Measurements from ENCODE around the gene NCKAP5.
"Not testable (repeated sequence)": the region's sequence is repeated elsewhere in the genome, so short reads cannot be mapped to it uniquely, and the experiment has no call there.

Gene NCKAP5

DNA sequence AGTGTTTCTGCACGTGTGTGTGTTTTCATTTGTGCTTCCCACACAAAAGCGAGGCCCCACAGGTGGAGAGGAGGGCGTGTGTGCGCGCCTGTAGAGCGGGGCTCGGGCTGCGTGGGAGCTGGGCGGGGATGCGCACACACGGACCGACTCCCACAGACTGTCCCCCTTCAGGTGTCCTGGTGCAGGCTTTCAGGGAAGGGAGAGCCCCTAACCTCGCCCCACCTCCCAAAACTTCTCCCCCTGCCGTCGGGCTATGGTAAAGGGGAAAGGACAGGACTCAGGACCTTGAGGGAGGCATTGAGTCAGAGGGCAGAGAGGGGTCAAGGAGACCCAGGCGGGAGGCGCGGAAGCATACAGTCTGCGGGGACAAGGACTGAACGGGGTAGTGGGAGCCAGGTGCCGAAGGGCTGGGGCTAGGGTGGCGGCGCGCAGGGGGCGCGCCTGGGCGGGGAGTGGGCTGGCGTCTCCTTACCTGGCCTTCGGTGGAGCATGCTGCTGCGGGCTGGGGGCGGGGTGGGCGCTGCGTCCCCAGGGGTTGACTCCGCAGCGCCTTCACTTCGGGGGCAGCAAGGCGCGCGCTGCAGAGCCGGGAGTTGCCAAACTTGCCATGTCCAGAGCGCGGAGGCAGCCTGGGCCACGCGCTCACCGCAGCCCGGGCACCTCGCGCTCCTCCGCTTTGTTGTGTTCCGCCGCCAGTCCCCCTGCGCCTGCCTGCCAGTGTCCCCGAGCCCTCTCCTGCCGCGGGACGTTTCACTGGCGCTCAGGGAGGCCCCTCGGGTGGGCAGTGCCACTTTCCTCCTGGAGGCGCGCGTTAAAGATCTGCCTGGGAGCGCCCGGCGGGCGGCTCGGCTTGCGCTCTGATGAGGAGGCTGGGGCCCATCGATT is 302.0 kb downstream of the NCKAP5 start:
- no peak for DNase-seq (ENCODE audit: low read depth)

DNA sequence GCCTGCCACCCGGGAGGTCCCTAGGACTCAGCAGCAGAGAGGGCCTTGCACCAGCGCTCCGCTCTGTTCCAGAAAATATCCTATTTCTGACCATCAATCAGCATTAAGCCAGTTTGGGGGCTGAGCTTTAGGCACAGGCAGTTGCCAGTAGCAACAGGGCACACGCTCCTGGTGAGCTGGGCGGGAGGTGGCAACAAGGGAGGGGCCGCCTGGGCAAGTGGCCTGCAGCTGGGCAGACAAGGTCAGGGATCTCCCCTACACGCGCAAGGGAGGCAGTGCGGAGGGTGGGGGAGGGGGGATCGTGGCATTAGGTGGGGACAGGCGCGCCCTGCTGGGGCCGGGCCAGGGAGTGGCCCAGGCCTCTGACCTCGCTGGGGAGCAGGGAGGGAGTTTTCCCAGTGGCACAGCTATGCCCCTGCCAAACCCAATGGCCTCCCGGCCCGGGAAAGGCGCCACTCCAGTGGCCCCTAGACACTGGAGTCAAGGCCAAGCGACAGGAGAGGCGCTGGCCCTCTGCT is 302.8 kb downstream of the NCKAP5 start:
- DNase-seq (ENCODE audit: low read depth): peak; percentile 81

DNA sequence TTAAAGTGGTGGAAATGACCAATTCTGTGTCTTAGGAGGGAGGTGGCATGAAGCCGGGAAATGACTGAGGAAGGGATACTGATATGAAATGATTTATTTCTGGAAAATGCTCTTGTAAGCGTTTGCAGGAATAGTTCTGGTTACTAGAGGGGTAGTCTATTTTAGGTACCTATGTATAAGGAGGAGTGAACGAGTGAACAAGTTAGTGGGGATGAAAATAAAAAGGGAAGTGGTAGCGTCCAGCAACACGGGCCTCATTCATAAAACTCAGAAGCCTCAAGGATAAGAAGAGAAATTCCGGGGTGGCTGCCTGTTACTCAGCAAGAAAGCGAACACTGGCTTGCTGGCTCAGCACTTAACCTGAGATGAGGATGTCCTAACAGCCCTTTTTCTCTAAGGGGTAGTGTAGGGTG is 303.3 kb downstream of the NCKAP5 start:
- no peak for DNase-seq (ENCODE audit: low read depth)

- no peak for DNase-seq (ENCODE audit: low read depth)
These were observed 305.4 kb downstream of the NCKAP5 start for GRCh38 chr2:133262893-133263292.

- DNase-seq (ENCODE audit: low read depth): no peak
These were observed 312.9 kb downstream of the NCKAP5 start for GRCh38 chr2:133255360-133255759.

- no peak for DNase-seq (ENCODE audit: low read depth)
These were observed 314.5 kb downstream of the NCKAP5 start for GRCh38 chr2:133253793-133254192.

DNA sequence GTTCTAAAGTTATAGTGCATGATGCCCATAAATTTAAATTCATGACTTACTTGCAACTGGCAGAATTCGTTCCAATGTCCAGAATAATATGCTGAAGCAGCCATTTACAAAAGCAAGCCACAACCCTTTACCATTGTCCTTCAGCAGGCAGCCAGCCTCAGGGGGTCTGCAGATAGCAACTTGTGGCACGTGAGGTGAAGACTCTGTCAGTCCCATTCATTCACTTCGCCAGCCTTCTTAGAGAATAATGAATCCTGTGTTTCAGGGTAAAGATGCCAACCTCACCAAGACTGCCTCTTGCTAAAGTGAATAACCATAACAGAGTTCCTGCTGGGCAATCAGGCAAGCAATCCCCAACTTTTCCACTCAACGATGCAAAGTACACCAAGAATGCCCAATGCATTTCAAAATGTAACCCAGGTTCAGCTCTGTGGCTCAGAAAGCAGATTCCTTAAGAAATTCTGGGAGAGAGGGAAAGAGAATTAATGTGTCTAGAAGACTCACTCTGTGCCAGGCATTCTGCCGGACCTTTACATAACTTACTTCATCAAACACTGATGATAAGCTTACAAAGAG is 315.4 kb downstream of the NCKAP5 start:
- DNase-seq (ENCODE audit: low read depth): no peak

- no peak for DNase-seq (ENCODE audit: low read depth)
These were observed 318.9 kb downstream of the NCKAP5 start for GRCh38 chr2:133249362-133249761.

GRCh38 chr2:133248264-133248663 is 320.0 kb downstream of the NCKAP5 start:
- DNase-seq (ENCODE audit: low read depth): no peak

DNA sequence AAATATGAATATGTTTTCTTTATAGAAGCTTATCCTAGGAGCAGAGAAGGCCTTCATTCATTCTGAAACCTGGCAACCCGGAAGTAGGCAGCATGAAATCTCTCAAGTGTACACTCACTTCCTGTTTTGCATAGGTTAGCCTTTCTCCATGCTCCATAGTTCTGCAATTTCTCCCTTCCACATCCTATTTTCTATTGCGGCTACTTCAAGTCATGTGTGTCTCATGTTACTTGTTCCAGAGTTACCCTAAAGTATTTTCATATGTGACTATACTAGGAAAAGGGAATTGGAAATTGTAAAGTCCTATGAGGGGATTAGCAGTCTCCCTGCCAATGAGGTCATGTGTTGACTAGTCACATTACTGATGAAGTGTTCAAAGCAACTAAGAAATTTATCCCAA is 320.6 kb downstream of the NCKAP5 start:
- DNase-seq (ENCODE audit: low read depth): no peak

- DNase-seq (ENCODE audit: low read depth): no peak
These were observed 327.1 kb downstream of the NCKAP5 start for GRCh38 chr2:133241224-133241571.

GRCh38 chr2:133240491-133241223 is 327.6 kb downstream of the NCKAP5 start:
- DNase-seq (ENCODE audit: low read depth): no peak

DNA sequence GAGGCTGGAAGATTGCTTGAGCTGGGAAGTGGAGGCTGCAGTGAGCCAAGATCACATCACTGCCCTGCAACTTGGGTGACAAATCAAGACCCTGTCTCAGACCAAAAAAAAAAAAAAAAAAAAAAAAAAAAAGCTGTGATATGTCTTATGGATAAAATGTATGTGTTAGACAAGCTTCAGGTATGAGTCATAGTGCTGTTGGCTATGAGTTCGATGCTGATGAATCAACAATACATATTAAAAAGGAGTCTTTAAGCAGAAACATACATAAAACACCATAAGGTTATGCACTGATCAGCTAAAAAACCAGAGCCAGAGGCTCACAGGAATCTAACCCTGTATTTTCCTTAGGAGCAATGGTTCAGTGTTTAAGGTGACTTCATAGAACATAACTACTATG is 332.3 kb downstream of the NCKAP5 start:
- DNase-seq (ENCODE audit: low read depth): no peak

GRCh38 chr2:133232556-133232955 is 335.7 kb downstream of the NCKAP5 start:
- DNase-seq (ENCODE audit: low read depth): no peak

DNA sequence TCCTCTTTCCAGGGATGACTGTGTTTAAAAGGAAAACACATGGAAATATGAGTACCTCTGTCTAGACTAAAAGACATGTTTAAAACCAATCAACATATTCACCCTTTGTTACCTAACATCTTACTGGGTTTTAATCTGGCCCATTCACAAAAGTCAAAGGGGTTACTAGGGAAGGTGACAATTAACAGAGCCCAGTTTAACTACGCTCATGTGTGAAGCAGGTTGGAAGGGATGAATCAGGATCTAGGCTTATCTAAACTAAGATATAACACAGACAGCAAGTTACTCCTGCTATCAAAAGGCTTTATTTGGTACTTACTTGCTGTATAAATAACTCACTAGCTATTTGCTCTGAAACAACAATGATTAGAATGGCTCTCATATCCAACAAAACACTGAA is 337.0 kb downstream of the NCKAP5 start:
- no peak for DNase-seq (ENCODE audit: low read depth)

DNA sequence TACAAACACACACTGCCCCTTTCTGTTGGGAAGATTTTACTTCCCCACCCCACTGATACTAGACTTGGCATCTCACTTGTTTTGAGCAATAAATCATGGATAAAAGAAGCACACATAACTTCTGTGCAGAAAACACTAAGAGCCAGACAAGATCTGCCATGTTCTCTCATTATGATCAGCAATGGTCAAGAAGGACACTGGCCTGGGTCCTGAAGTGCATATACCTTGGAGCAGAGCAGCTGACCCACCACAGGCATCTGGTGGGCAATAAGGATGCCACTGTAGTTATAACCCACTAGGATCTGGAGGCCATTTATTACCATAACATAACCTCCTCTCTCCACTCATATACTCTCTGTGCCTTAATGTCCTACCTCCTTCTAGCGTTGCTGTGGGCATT is 338.3 kb downstream of the NCKAP5 start:
- DNase-seq (ENCODE audit: low read depth): no peak

DNA sequence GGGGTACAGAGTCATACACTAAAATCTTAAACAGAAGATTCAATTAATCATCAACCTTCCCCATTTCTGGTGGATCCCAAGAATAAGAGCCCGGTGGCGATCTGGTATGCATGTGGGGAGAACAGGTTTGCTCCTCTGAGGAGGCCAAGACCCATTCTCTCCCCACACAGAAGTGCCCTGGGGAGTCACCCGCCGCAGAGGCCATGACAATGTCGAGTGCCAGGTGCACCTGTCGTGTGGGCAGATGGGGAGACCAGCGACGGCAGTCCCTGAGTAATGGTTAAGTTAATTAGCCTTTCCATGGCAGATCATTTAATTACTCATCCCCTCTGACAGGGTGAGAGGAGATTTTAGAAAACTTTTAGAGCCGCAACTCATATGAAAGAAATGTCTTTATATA is 345.0 kb downstream of the NCKAP5 start:
- no peak for DNase-seq (ENCODE audit: low read depth)

- no peak for DNase-seq (ENCODE audit: low read depth)
These were observed 346.9 kb downstream of the NCKAP5 start for GRCh38 chr2:133221398-133221797.

- DNase-seq (ENCODE audit: low read depth): no peak
These were observed 350.1 kb downstream of the NCKAP5 start for GRCh38 chr2:133218204-133218603.

DNA sequence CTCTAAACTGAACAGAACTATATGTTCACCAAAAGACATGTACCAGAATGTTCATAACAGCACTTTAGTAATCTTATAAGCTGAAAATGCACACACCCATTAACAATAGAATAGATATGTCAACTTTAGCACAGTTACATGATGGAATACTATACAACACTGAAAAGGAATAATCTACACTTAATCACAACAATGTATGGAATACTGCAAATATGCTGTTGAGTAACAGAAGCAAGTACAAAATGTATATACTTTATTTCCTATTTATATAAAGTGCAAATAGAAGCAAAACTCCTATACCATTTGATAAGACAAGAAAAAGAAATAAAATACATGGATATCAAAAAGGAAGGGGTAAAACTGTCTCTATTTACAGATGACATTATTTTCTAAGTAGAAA is 352.8 kb downstream of the NCKAP5 start:
- DNase-seq (ENCODE audit: low read depth): no peak

- DNase-seq (ENCODE audit: low read depth): no peak
These were observed 354.6 kb downstream of the NCKAP5 start for GRCh38 chr2:133213651-133214050.

DNA sequence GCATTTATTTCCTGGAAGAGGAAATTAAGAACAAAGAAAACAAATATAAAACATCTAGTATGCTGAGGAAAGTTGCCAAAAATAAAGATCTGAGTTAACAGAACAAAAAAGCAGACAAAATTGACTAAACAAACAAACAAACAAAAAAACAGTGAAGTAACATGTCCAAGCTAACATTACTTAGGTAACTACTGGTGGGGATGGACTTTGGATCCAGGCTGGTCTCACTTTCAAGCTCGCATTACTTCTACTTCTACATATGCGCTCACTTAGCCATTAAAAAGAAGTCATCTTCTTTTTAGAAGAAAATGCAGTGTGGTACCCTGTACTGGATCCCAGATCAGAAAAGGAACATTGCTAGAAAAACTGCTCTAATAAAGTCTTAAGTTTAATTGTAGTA is 358.9 kb downstream of the NCKAP5 start:
- no peak for DNase-seq (ENCODE audit: low read depth)

- DNase-seq (ENCODE audit: low read depth): not testable (repeated sequence)
These were observed 361.6 kb downstream of the NCKAP5 start for GRCh38 chr2:133206666-133207065.

Data from HS-27A (cell line).